Measurements from ENCODE around the gene CAPZA1.

The CAPZA1 gene

DNA sequence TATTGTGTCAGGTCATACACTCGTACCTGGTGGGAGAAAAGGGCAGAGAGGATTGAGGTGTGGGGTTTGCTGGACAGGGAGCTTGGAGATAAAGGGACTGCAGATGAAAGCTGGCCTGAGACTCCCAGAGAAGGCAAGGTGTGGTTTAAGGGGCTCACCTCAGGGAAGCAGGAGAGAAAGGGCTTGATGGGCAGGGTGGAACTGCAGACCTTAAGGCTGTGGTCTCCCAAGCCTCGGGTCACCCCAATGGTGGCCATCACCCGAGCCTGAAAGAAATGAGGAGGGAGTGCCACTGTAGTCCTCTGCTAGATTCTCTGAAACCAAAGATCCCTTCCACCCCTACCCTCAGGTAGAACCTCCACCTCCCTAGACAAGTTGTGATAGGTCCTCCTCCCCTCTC lies 91.0 kb downstream of the CAPZA1 start (continued):
- TF ChIP-seq TRIM28 (IDR thresholded peaks at IDR 0.05; ENCODE audit: borderline replicate concordance, low read length) (no peak), ZNF623 (tag by site-specific recombination; IDR thresholded peaks at IDR 0.05) (no peak), ZNF202 (tag by site-specific recombination; IDR thresholded peaks at IDR 0.05; ENCODE audit: borderline replicate concordance) (no peak), ZNF792 (tag by site-specific recombination; IDR thresholded peaks at IDR 0.05) (no peak), ZNF350 (tag by site-specific recombination; IDR thresholded peaks at IDR 0.05) (no peak), KLF7 (tag by site-specific recombination; IDR thresholded peaks at IDR 0.05; ENCODE audit: borderline replicate concordance) (no peak), ZNF280C (tag by site-specific recombination; IDR thresholded peaks at IDR 0.05) (no peak), ZNF621 (tag by site-specific recombination; IDR thresholded peaks at IDR 0.05) (no peak), ZNF843 (tag by site-specific recombination; IDR thresholded peaks at IDR 0.05) (no peak), REPIN1 (tag by site-specific recombination; IDR thresholded peaks at IDR 0.05; ENCODE audit: low read depth) (no peak)
- TF ChIP-seq, protein P1, sequence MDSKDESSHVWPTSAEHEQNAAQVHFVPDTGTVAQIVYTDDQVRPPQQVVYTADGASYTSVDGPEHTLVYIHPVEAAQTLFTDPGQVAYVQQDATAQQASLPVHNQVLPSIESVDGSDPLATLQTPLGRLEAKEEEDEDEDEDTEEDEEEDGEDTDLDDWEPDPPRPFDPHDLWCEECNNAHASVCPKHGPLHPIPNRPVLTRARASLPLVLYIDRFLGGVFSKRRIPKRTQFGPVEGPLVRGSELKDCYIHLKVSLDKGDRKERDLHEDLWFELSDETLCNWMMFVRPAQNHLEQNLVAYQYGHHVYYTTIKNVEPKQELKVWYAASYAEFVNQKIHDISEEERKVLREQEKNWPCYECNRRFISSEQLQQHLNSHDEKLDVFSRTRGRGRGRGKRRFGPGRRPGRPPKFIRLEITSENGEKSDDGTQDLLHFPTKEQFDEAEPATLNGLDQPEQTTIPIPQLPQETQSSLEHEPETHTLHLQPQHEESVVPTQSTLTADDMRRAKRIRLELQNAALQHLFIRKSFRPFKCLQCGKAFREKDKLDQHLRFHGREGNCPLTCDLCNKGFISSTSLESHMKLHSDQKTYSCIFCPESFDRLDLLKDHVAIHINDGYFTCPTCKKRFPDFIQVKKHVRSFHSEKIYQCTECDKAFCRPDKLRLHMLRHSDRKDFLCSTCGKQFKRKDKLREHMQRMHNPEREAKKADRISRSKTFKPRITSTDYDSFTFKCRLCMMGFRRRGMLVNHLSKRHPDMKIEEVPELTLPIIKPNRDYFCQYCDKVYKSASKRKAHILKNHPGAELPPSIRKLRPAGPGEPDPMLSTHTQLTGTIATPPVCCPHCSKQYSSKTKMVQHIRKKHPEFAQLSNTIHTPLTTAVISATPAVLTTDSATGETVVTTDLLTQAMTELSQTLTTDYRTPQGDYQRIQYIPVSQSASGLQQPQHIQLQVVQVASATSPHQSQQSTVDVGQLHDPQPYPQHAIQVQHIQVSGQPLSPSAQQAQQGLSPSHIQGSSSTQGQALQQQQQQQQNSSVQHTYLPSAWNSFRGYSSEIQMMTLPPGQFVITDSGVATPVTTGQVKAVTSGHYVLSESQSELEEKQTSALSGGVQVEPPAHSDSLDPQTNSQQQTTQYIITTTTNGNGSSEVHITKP (tag by site-specific recombination; IDR thresholded peaks at IDR 0.05): no peak

DNA sequence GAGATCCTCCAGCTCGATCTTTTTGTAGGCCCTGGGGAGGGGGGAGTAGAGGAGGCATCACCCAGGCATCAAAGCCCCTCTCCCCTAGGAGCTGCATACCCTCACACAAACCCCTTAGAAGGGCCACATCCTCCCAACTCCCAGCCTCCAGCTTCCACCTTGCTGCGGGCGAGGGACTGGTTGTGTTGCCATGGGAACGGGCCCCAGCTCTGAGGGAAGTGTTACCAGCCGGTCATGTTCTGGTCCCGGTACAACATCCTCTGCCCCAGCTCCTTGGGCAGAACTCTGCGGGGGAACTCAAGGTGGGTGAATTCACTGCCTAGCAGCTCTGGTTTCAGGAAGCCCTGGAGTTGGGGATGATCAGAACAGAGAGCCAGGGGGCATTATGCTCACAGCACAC lies 91.4 kb downstream of the CAPZA1 start:
- CTCF ChIA-PET: interaction anchor here (0.7 to 1.0 kb wide), 2 partner anchors 7 to 320 kb away, joined by 3 to 6 read pairs; a partner anchor contains a TSS
- H3K4me3 ChIP-seq (ENCODE audit: low read depth, low read length): no peak overlapping the region
- POLR2A ChIA-PET: interaction anchor here (0.6 kb wide), 1 partner anchor 190 kb away, joined by 5 read pairs; no protein-coding TSS in a partner anchor
- TF ChIP-seq ZNF514 (tag by site-specific recombination; IDR thresholded peaks at IDR 0.05): no peak
- TF ChIP-seq ZFP37 (tag by site-specific recombination; IDR thresholded peaks at IDR 0.05): no peak
- TF ChIP-seq SETDB1 (IDR thresholded peaks at IDR 0.05; ENCODE audit: insufficient read length, low read length): no peak
- TF ChIP-seq GFI1B (tag by site-specific recombination; IDR thresholded peaks at IDR 0.05): no peak
- no peak for TF ChIP-seq BCL11A (tag by site-specific recombination; IDR thresholded peaks at IDR 0.05; ENCODE audit: low read depth)
- no peak for TF ChIP-seq ZNF37A (tag by site-specific recombination; IDR thresholded peaks at IDR 0.05)
- TF ChIP-seq ZSCAN23 (tag by site-specific recombination; IDR thresholded peaks at IDR 0.05): no peak
- TF ChIP-seq, protein P2, sequence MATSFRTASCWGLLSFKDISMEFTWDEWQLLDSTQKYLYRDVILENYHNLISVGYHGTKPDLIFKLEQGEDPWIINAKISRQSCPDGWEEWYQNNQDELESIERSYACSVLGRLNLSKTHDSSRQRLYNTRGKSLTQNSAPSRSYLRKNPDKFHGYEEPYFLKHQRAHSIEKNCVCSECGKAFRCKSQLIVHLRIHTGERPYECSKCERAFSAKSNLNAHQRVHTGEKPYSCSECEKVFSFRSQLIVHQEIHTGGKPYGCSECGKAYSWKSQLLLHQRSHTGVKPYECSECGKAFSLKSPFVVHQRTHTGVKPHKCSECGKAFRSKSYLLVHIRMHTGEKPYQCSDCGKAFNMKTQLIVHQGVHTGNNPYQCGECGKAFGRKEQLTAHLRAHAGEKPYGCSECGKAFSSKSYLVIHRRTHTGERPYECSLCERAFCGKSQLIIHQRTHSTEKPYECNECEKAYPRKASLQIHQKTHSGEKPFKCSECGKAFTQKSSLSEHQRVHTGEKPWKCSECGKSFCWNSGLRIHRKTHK (tag by site-specific recombination; IDR thresholded peaks at IDR 0.05): no peak
- TF ChIP-seq, protein P3, sequence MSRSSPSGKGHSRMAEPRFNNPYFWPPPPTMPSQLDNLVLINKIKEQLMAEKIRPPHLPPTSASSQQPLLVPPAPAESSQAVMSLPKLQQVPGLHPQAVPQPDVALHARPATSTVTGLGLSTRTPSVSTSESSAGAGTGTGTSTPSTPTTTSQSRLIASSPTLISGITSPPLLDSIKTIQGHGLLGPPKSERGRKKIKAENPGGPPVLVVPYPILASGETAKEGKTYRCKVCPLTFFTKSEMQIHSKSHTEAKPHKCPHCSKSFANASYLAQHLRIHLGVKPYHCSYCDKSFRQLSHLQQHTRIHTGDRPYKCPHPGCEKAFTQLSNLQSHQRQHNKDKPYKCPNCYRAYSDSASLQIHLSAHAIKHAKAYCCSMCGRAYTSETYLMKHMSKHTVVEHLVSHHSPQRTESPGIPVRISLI (tag by site-specific recombination; IDR thresholded peaks at IDR 0.05): no peak
- no peak for TF ChIP-seq ZNF677 (tag by site-specific recombination; IDR thresholded peaks at IDR 0.05)
- TF ChIP-seq ZNF510 (tag by site-specific recombination; IDR thresholded peaks at IDR 0.05; ENCODE audit: insufficient replicate concordance): no peak
- no peak for TF ChIP-seq ZNF174 (tag by site-specific recombination; IDR thresholded peaks at IDR 0.05)
- TF ChIP-seq ZNF404 (tag by site-specific recombination; IDR thresholded peaks at IDR 0.05): no peak
- TF ChIP-seq YY1 (tag by site-specific recombination; IDR thresholded peaks at IDR 0.05): no peak
- TF ChIP-seq MEIS1 (CRISPR knock-in tag; IDR thresholded peaks at IDR 0.05; ENCODE audit: borderline replicate concordance): no peak
- TF ChIP-seq, protein P4, sequence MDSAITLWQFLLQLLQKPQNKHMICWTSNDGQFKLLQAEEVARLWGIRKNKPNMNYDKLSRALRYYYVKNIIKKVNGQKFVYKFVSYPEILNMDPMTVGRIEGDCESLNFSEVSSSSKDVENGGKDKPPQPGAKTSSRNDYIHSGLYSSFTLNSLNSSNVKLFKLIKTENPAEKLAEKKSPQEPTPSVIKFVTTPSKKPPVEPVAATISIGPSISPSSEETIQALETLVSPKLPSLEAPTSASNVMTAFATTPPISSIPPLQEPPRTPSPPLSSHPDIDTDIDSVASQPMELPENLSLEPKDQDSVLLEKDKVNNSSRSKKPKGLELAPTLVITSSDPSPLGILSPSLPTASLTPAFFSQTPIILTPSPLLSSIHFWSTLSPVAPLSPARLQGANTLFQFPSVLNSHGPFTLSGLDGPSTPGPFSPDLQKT (IDR thresholded peaks at IDR 0.05; ENCODE audit: borderline replicate concordance, low read depth, low read length): no peak
- TF ChIP-seq ZNF423 (tag by site-specific recombination; IDR thresholded peaks at IDR 0.05): no peak
- TF ChIP-seq HOXD13 (CRISPR knock-in tag; IDR thresholded peaks at IDR 0.05; ENCODE audit: borderline replicate concordance): no peak
- no peak for TF ChIP-seq ZNF335 (tag by site-specific recombination; conservative IDR thresholded peaks at IDR 0.05)
- no peaks in the 10 kb centered on the region for H3K4me1 ChIP-seq (ENCODE audit: control insufficient read depth, insufficient read depth, low read length)
- no peak overlapping the region for H3K27ac ChIP-seq (ENCODE audit: extremely low read depth, low read depth, low read length)
- no peaks in the 10 kb centered on the region for H3K9me3 ChIP-seq (ENCODE audit: control insufficient read depth, insufficient read depth, low read depth, low read length)
- peaks cover 0 to 3% of the 10 kb centered on the region in 2 experiments; a peak in 1 of 3 replicates for H3K36me3 ChIP-seq (ENCODE audit: control insufficient read depth in 2 of 2, insufficient read depth in 1 of 2, low read length in 2 of 2)

Data from HEK293 (cell line).